GM10248 (cell line): Measurements from ENCODE around the gene DGKE.

ENCODE experiments used
- CTCF ChIA-PET: fragments of 300-600 bp; sonication (Branson Sonifier 250); formaldehyde crosslinking; extraction: SDS; loops from one replicate; lab custom pipeline; 2021; ENCODE audit warnings: antibody characterized with exemption; lab: Yijun Ruan, JAX
- POLR2A ChIA-PET: fragments of 350-650 bp; sonication (Branson Sonifier 250); formaldehyde crosslinking; extraction: SDS; loops from one replicate; lab custom pipeline; 2020; ENCODE audit warnings: antibody characterized with exemption; lab: Yijun Ruan, JAX
- DNase-seq: peaks from one replicate; pipeline ENCODE4 v3.0.0; 2012; ENCODE audit errors: extremely low spot score
- TF ChIP-seq, protein P1 (sequence below): IDR thresholded peaks from 2 replicates; pipeline ENCODE4 v1.5.1; 2012; ENCODE audit warnings: mild to moderate bottlenecking, low read depth; ENCODE audit errors: extremely low read depth, missing control alignments, control extremely low read depth

Gene DGKE

DNA sequence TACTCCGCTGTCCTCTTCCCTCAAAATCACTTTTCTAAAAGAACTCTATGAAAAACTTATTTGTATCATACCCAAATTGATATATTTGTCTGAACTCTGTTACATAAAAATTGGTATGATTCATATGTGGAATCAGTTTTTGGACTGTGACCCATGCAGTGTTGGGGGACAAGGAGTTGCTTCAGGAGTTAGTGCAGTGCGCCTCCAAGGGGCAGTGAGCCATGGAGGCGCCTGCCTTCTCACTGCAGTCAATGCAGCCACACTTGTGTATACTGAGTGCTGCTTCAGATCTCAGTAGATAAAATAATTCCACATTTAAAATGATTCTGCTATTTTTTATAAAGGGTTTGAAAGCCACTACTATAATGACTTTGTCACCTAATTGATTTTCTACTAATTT, 32.5 kb downstream of the DGKE start:
- TF ChIP-seq, protein P1, sequence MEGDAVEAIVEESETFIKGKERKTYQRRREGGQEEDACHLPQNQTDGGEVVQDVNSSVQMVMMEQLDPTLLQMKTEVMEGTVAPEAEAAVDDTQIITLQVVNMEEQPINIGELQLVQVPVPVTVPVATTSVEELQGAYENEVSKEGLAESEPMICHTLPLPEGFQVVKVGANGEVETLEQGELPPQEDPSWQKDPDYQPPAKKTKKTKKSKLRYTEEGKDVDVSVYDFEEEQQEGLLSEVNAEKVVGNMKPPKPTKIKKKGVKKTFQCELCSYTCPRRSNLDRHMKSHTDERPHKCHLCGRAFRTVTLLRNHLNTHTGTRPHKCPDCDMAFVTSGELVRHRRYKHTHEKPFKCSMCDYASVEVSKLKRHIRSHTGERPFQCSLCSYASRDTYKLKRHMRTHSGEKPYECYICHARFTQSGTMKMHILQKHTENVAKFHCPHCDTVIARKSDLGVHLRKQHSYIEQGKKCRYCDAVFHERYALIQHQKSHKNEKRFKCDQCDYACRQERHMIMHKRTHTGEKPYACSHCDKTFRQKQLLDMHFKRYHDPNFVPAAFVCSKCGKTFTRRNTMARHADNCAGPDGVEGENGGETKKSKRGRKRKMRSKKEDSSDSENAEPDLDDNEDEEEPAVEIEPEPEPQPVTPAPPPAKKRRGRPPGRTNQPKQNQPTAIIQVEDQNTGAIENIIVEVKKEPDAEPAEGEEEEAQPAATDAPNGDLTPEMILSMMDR = peak; percentile 32
- DNase-seq = no peak
- CTCF ChIA-PET = no interaction called here
- POLR2A ChIA-PET = no interaction called here

DNA sequence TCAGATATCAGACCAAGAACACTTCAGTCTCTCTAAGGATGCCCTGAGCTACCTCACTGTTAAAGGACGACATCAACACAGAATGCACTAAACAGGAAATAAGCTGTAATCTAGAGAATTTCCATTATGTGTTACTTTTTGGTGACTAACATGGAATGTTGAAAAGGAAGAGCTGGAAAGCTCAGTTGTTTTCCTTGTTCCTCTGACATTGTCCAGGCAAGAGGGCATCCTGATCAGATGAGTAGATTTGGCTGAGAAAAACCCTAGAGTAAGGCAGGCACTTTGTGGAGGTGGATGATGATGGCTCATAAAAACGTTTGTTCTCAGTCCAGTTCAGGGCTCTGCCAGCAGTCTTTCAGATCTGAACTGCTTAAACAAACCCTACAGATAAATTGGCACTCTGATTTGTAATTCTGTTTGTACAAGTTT, 34.0 kb downstream of the DGKE start:
- TF ChIP-seq, protein P1 = no peak
- DNase-seq = no peak
- ChIA-PET POLR2A (interaction anchor here (0.6 to 0.9 kb wide), 3 partner anchors 26 to 165 kb away, joined by 3 to 5 read pairs (median 4); partner anchors contain the start of gene TRIM25), CTCF (interaction anchor here (0.8 to 0.9 kb wide), 2 partner anchors 25 to 50 kb away, joined by 3 read pairs; no protein-coding TSS in a partner anchor)

DNA sequence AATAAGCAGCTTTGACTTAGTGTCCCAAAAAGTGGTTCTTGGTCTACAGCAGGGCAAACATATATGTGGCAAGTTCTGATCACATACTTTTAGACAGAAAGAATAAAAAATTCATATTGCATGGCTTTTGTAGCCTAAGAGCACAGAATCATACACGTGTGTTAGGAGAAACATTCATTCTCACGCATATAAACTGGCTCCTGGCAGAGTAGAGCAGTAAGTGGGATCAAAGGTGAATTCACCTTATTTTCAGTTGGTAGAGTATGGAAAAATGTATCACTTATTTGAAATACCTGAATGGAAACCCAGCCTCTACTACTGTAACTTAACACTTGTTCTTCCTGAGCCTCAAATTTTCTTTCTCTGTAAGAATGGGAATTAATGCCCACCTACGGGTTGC, 34.8 kb downstream of the DGKE start:
- ChIA-PET CTCF (interaction anchor here (1.3 to 1.4 kb wide), 2 partner anchors 11 to 24 kb away, joined by 4 read pairs; no protein-coding TSS in a partner anchor), POLR2A (interaction anchor here (0.9 kb wide), 1 partner anchor 45 kb away, joined by 5 read pairs; the partner anchor contains the start of gene TRIM25)
- no peak for DNase-seq
- TF ChIP-seq, protein P1 = no peak

DNA sequence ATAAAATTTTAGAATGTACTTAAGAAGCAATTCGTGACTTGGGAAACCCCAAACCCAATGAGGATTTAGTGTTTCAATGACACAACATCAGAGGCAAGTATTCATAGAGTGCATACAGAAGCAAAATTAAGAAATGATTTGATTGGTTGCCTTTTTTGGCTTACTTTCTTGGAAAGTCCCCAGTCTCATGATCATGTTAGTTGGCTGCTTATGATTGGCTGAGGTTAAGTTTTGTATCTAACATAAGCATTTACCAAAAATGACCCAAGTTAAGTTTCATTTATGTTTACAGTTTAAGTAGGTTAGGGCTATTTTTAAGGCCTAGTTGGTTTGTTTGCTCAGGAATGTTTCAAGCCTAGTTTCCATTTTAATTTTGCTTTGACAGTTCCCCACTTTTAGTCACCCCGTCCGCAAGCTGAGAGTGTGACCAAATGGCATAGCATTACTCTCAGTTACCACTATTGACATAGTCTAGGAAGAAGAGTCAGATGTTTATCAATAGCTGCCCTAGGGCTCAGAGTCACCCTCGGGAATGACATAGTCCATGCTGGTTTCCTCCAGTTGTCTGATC, 36.2 kb downstream of the DGKE start:
- TF ChIP-seq, protein P1 = no peak
- CTCF ChIA-PET = interaction anchor here (1.1 to 1.5 kb wide), 6 partner anchors 9 to 69 kb away, joined by 3 to 4 read pairs (median 4); partner anchors contain the start of gene TRIM25
- DNase-seq = no peak
- POLR2A ChIA-PET = interaction anchor here (1.1 to 1.5 kb wide), 2 partner anchors 10 to 44 kb away, joined by 3 to 9 read pairs; partner anchors contain the start of gene TRIM25

DNA sequence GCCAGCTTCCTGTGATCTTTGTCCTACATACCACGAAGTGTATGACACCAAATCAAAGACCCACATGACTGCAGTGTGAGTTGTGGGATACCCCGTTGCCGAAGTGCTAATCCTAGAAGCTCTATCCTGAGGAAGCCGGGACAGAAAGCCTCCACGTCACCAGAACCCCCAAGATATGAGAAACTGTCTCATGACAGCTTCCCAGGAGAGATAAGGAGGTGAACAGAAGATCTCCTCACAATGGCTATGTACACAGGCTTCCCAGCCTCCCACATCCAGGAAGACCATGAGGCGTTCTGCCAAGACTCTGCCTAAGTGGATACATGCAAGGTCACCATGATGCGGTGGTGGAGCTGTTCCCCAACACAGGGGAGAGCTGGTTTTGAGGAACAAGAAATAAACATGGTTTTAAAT, 42.8 kb downstream of the DGKE start:
- POLR2A ChIA-PET = interaction anchor here (1.2 kb wide), 1 partner anchor 9 kb away, joined by 3 read pairs; no protein-coding TSS in a partner anchor
- TF ChIP-seq, protein P1 = no peak
- CTCF ChIA-PET = interaction anchor here (0.9 to 2.2 kb wide), 5 partner anchors 9 to 72 kb away, joined by 3 to 7 read pairs (median 5); no protein-coding TSS in a partner anchor
- DNase-seq = no peak

DNA sequence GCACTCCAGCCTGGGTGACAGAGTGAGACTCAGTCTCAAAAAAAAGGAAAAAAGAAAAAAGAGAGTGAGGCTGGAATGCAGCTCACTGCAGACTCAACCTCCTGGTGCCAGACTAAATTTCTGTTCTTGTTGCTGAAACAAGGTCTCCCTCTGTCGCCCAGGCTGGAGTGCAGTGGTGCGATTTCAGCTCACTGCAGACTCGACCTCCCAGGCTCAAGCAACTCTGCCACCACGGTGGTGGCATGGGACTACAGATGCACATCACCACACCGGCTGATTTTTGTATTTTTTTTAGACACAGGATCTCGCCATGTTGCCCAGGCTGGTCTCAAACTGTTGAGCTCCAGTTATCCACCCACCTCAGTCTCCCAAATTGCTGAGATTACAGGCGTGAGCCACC, 45.3 kb downstream of the DGKE start:
- ChIA-PET POLR2A (interaction anchor here (0.6 kb wide), 1 partner anchor 9 kb away, joined by 3 read pairs; no protein-coding TSS in a partner anchor), CTCF (interaction anchor here (1.0 to 2.4 kb wide), 4 partner anchors 8 to 60 kb away, joined by 3 to 8 read pairs (median 6); no protein-coding TSS in a partner anchor)
- TF ChIP-seq, protein P1 = no peak
- DNase-seq = no peak
